ENCODE data around the gene GRHL3. TPM values are rescaled to one million over a fixed set of nuclear protein-coding genes. Genes with fewer than 3 reads are reported as not detected.

Gene GRHL3
- total and polyA plus RNA-seq, 12 donors = 0.03 TPM; not detected in 11

DNA sequence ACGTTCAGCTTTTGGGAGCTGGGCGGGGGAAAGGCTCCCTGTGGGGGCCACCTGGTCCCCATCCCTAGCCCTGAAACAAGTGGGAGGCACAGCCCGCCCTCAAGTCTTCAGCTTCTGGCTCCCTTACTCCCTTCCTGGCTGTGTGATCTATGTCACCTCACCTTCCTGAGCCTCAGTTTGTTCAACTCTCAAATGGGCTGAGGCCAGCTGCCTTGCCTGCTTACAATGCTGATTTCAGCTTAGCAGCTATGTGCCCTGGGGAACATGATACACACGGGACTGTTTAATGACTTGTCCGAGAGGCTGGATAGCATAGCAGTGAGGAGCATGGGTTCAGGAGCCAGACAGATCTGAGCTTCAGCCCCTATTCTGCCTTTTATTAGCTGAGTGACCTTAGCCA, 19.3 kb downstream of the GRHL3 start:
- Histone ChIP-seq H3K27ac (no peak overlapping the region), H3K4me1 (peaks cover 0 to 8% (median 0%) of the 10 kb centered on the region in 9 donors), H3K27me3 (no peaks in the 10 kb centered on the region), H3K9me3 (no peaks in the 10 kb centered on the region), H3K36me3 (no peaks in the 10 kb centered on the region), H3K4me3 (no peak overlapping the region)
- TF ChIP-seq, protein P1, sequence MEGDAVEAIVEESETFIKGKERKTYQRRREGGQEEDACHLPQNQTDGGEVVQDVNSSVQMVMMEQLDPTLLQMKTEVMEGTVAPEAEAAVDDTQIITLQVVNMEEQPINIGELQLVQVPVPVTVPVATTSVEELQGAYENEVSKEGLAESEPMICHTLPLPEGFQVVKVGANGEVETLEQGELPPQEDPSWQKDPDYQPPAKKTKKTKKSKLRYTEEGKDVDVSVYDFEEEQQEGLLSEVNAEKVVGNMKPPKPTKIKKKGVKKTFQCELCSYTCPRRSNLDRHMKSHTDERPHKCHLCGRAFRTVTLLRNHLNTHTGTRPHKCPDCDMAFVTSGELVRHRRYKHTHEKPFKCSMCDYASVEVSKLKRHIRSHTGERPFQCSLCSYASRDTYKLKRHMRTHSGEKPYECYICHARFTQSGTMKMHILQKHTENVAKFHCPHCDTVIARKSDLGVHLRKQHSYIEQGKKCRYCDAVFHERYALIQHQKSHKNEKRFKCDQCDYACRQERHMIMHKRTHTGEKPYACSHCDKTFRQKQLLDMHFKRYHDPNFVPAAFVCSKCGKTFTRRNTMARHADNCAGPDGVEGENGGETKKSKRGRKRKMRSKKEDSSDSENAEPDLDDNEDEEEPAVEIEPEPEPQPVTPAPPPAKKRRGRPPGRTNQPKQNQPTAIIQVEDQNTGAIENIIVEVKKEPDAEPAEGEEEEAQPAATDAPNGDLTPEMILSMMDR (IDR thresholded peaks at IDR 0.05) = no peak
- no peak for DNase-seq
- ATAC-seq = no peak
- WGBS, 2 donors = 85 to 86% methylated on average over 5 of the region's 5 CpGs
- intact Hi-C loops (cut with DNase I) = no loop called here

DNA sequence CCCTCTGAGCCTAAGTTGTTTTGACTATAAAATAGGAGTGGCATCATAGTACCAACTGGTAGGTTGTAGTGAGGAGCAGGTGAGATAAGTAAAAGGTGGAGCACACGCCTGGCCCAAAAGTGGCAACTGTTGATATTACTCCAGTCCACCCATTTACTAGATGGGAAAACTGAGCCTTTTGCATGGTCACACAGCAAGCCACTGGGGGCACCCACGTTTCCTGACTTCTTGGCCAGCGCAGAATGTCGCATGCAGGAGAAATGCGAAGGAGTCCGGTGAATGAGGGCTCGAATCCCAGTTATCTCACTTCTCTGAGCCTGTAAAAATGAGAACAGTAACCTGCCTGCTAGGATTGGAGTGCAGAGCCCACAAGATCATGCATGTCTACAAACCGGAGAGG, 20.8 kb downstream of the GRHL3 start:
- intact Hi-C loops (cut with DNase I) = no loop called here
- TF ChIP-seq, protein P1 (IDR thresholded peaks at IDR 0.05) = no peak
- H3K4me1 ChIP-seq = peaks cover 0 to 8% (median 0%) of the 10 kb centered on the region in 9 donors
- ATAC-seq = no peak
- WGBS, 2 donors = 95 to 98% methylated on average over 8 of the region's 8 CpGs
- peaks cover 0 to 3% (median 0%) of the 10 kb centered on the region in 7 donors for H3K27me3 ChIP-seq
- H3K9me3 ChIP-seq = no peaks in the 10 kb centered on the region
- DNase-seq = no peak
- H3K36me3 ChIP-seq = no peaks in the 10 kb centered on the region
- no peak overlapping the region for H3K4me3 ChIP-seq
- H3K27ac ChIP-seq = no peak overlapping the region

DNA sequence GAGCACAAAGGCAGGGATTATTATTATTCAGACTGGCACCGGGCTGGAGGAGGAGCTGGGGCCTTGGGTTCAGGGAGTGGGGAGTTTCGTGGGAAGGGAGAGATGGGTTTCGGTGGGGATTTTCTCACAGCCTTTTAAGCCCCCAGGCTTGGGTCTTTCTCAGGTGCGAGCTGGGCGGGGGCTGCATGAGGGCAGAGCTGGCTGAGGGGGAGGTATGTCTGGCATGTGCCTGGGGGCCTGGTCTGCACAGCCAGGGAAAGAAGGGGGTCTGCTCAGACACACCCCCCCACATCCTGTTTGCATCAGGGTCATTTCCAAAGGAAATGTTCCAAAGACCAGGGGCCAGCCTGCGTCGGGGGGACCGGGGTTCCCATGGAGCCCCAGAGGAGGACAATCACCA, 21.6 kb downstream of the GRHL3 start:
- H3K36me3 ChIP-seq = no peaks in the 10 kb centered on the region
- H3K4me1 ChIP-seq = peaks cover 0 to 4% (median 0%) of the 10 kb centered on the region in 9 donors
- H3K9me3 ChIP-seq = no peaks in the 10 kb centered on the region
- H3K27me3 ChIP-seq = peaks cover 0 to 3% (median 0%) of the 10 kb centered on the region in 7 donors
- WGBS, 2 donors = 70 to 75% methylated on average over 8 of the region's 8 CpGs
- H3K4me3 ChIP-seq = no peak overlapping the region
- intact Hi-C loops (cut with DNase I) = no loop called here
- no peak for DNase-seq
- TF ChIP-seq, protein P1 (IDR thresholded peaks at IDR 0.05) = no peak
- no peak for ATAC-seq
- no peak overlapping the region for H3K27ac ChIP-seq

DNA sequence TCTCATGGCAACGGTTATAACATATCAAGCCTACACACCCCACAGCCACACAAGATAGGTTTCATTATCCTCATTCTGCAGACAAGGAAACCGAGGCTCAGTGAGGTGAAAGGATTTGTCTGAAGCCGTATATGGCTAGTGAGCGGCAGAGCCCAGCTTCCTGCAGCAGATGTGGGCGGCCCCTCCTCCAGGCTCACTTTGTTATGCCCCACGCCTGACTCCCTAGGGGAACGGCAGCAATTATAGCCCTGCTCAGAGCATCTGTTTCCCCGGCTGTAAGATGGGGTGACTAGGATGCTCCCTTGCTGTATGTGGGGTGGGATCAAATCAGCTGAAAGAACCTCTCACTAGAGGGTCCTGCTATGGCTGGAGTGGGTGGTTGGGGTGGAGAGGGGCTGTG, 22.1 kb downstream of the GRHL3 start:
- Histone ChIP-seq H3K27me3 (peaks cover 0 to 3% (median 0%) of the 10 kb centered on the region in 7 donors), H3K36me3 (no peaks in the 10 kb centered on the region), H3K4me3 (no peak overlapping the region), H3K4me1 (no peaks in the 10 kb centered on the region), H3K9me3 (no peaks in the 10 kb centered on the region), H3K27ac (no peak overlapping the region)
- ATAC-seq (peak in 1 of 8 donors; percentile 25), DNase-seq (no peak)
- TF ChIP-seq, protein P1 (IDR thresholded peaks at IDR 0.05) = no peak
- WGBS, 2 donors = 61 to 69% methylated on average over 8 of the region's 8 CpGs
- intact Hi-C loops (cut with DNase I) = no loop called here

All from heart right ventricle (tissue), 16 donors.